ENCODE data around the gene NOVA2.

The NOVA2 gene

GRCh38 chr19:45960595-45961235, 12.9 kb downstream of the NOVA2 start:
- DNase-seq = no peak

- no peak for DNase-seq
Observed at GRCh38 chr19:45959517-45960025, 14.1 kb downstream of the NOVA2 start.

GRCh38 chr19:45958769-45959516, 14.7 kb downstream of the NOVA2 start:
- no peak for DNase-seq

- DNase-seq = no peak
Observed at GRCh38 chr19:45958320-45958719, 15.3 kb downstream of the NOVA2 start.

GRCh38 chr19:45955905-45956608, 17.6 kb downstream of the NOVA2 start:
- DNase-seq = no peak

GRCh38 chr19:45954156-45954555, 19.5 kb downstream of the NOVA2 start:
- DNase-seq = no peak

GRCh38 chr19:45953676-45954075, 20.0 kb downstream of the NOVA2 start:
- DNase-seq = no peak

GRCh38 chr19:45952686-45953505, 20.8 kb downstream of the NOVA2 start:
- DNase-seq = peak; percentile 99

GRCh38 chr19:45952341-45952685, 21.4 kb downstream of the NOVA2 start:
- no peak for DNase-seq

- no peak for DNase-seq
Observed at GRCh38 chr19:45947926-45948325, 25.7 kb downstream of the NOVA2 start.

- no peak for DNase-seq
Observed at GRCh38 chr19:45940515-45940805, 33.2 kb downstream of the NOVA2 start.

GRCh38 chr19:45939792-45940514, 33.7 kb downstream of the NOVA2 start:
- no peak for DNase-seq

GRCh38 chr19:45938733-45939319, 34.8 kb downstream of the NOVA2 start:
- DNase-seq = no peak

GRCh38 chr19:45935267-45935666, 38.4 kb downstream of the NOVA2 start:
- DNase-seq = no peak

- DNase-seq = no peak
Observed at GRCh38 chr19:45934551-45935230, 39.0 kb downstream of the NOVA2 start.

- no peak for DNase-seq
Observed at GRCh38 chr19:45933759-45934158, 39.9 kb downstream of the NOVA2 start.

GRCh38 chr19:45931055-45931454, 42.6 kb downstream of the NOVA2 start:
- DNase-seq = no peak

- no peak for DNase-seq
Observed at GRCh38 chr19:45929247-45929646, 44.4 kb downstream of the NOVA2 start.

- DNase-seq = peak; percentile 94
Observed at GRCh38 chr19:45927565-45928261, 46.0 kb downstream of the NOVA2 start.

- no peak for DNase-seq
Observed at GRCh38 chr19:45924891-45925447, 48.7 kb downstream of the NOVA2 start.

GRCh38 chr19:45922281-45922680, 51.4 kb downstream of the NOVA2 start:
- DNase-seq = no peak

All from NCI-H2171 (cell line).